ENCODE data around the gene OPCML. TPM values are rescaled to one million over a fixed set of nuclear protein-coding genes. Genes with fewer than 3 reads are reported as not detected.

The OPCML gene
- total and polyA plus RNA-seq, 2 donors (not counting 1 experiment from before 2014, with no cell fraction given): 0.99 to 2.8 TPM

DNA sequence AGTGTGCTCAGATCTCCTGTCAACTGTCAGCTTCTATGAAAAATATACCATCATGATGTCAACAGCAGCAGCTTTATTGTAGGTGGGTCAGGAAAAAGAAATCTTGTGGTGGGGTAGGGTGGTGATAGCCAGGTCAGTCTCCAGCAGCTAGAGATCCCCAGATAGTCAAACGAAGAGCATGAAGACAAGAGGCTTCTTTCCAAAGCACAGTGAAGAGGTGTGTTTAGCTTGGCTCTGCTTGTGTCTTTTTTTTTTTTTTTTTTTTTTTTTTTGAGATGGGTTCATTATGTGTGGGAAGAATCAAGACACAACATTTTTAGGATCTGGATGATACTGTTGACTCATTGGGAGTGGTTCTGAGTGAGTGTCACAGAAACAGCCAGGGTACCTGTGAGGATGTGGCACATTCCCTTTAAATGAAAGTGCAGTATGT is 1086.4 kb downstream of the OPCML start:
- Histone ChIP-seq H4K20me1 (ENCODE audit: control insufficient read depth, extremely low read depth, insufficient read depth, low read length) (no peaks in the 10 kb centered on the region), H3K4me3 (replicated peaks in 1 of 4; ENCODE audit: control extremely low read depth in 1 of 4, insufficient read depth in 1 of 4, low read depth in 3 of 4, low read length in 4 of 4) (no peak overlapping the region), H3K36me3 (ENCODE audit: control insufficient read depth, insufficient read depth, low read length) (no peaks in the 10 kb centered on the region), H3K4me1 (ENCODE audit: control insufficient read depth, extremely low read depth, insufficient read depth, low read length) (peaks cover 2% of the 10 kb centered on the region), H3K27me3 (ENCODE audit: control insufficient read depth, insufficient read depth, low read length) (no peaks in the 10 kb centered on the region), H3K9ac (ENCODE audit: insufficient read depth, low read length) (no peak overlapping the region), H3K27ac (ENCODE audit: insufficient read depth, low read length) (no peak overlapping the region), H2AFZ (ENCODE audit: low read length) (no peak overlapping the region), H3K9me3 (ENCODE audit: control insufficient read depth, insufficient read depth, low read depth, low read length) (no peaks in the 10 kb centered on the region), H3K4me2 (ENCODE audit: extremely low read depth, insufficient read depth, low read length) (no peak overlapping the region), H3K79me2 (ENCODE audit: control insufficient read depth, insufficient read depth, low read length) (no peaks in the 10 kb centered on the region)
- peak in 1 of 2 donors; percentile 67 for DNase-seq (ENCODE audit: low read depth in 2 of 2)
- TF ChIP-seq EZH2 (IDR thresholded peaks at IDR 0.05; ENCODE audit: low read length, missing control alignments): no peak
- no peak for TF ChIP-seq CTCF (conservative IDR thresholded peaks at IDR 0.05 in 1 of 2, IDR thresholded peaks at IDR 0.05 in 1 of 2; ENCODE audit: low read depth in 1 of 2, low read length in 2 of 2)

DNA sequence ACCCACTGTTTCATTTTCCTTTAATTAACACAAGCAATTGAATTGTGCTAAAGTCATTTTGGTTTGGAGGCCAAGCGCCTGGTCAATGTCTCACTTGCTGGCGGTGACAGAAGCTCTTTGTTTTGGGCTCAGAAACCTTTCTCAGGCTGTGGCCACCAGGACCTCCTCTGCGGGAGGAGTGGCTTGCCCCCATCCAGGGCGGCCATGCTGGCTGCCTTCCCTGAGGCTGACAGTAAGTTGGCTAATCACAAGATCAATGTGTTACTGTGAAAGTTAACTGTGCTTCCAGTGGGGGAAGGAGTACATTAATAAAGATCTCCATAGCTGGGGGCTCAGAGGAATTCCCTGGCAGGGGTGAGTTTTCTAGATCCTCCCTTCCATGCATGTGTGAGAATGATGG is 1087.4 kb downstream of the OPCML start:
- no peaks in the 10 kb centered on the region for H4K20me1 ChIP-seq (ENCODE audit: control insufficient read depth, extremely low read depth, insufficient read depth, low read length)
- H3K9ac ChIP-seq (ENCODE audit: insufficient read depth, low read length): no peak overlapping the region
- DNase-seq (ENCODE audit: low read depth in 2 of 2): peak in 1 of 2 donors; percentile 61
- no peaks in the 10 kb centered on the region for H3K27me3 ChIP-seq (ENCODE audit: control insufficient read depth, insufficient read depth, low read length)
- H3K9me3 ChIP-seq (ENCODE audit: control insufficient read depth, insufficient read depth, low read depth, low read length): no peaks in the 10 kb centered on the region
- no peak overlapping the region for H3K4me2 ChIP-seq (ENCODE audit: extremely low read depth, insufficient read depth, low read length)
- TF ChIP-seq EZH2 (IDR thresholded peaks at IDR 0.05; ENCODE audit: low read length, missing control alignments) (no peak), CTCF (conservative IDR thresholded peaks at IDR 0.05 in 1 of 2, IDR thresholded peaks at IDR 0.05 in 1 of 2; ENCODE audit: low read depth in 1 of 2, low read length in 2 of 2) (no peak)
- no peaks in the 10 kb centered on the region for H3K79me2 ChIP-seq (ENCODE audit: control insufficient read depth, insufficient read depth, low read length)
- no peak overlapping the region for H3K27ac ChIP-seq (ENCODE audit: insufficient read depth, low read length)
- no peaks in the 10 kb centered on the region for H3K36me3 ChIP-seq (ENCODE audit: control insufficient read depth, insufficient read depth, low read length)
- H3K4me3 ChIP-seq (replicated peaks in 1 of 4; ENCODE audit: control extremely low read depth in 1 of 4, insufficient read depth in 1 of 4, low read depth in 3 of 4, low read length in 4 of 4): no peak overlapping the region
- no peak overlapping the region for H2AFZ ChIP-seq (ENCODE audit: low read length)
- H3K4me1 ChIP-seq (ENCODE audit: control insufficient read depth, extremely low read depth, insufficient read depth, low read length): peaks cover 2% of the 10 kb centered on the region

- Histone ChIP-seq H3K4me1 (ENCODE audit: control insufficient read depth, extremely low read depth, insufficient read depth, low read length) (no peaks in the 10 kb centered on the region), H3K9ac (ENCODE audit: insufficient read depth, low read length) (no peak overlapping the region), H2AFZ (ENCODE audit: low read length) (no peak overlapping the region), H3K9me3 (ENCODE audit: control insufficient read depth, insufficient read depth, low read depth, low read length) (no peaks in the 10 kb centered on the region), H3K4me2 (ENCODE audit: extremely low read depth, insufficient read depth, low read length) (no peak overlapping the region), H3K27me3 (ENCODE audit: control insufficient read depth, insufficient read depth, low read length) (no peaks in the 10 kb centered on the region), H4K20me1 (ENCODE audit: control insufficient read depth, extremely low read depth, insufficient read depth, low read length) (no peaks in the 10 kb centered on the region), H3K79me2 (ENCODE audit: control insufficient read depth, insufficient read depth, low read length) (no peaks in the 10 kb centered on the region), H3K36me3 (ENCODE audit: control insufficient read depth, insufficient read depth, low read length) (no peaks in the 10 kb centered on the region), H3K4me3 (replicated peaks in 1 of 4; ENCODE audit: control extremely low read depth in 1 of 4, insufficient read depth in 1 of 4, low read depth in 3 of 4, low read length in 4 of 4) (no peak overlapping the region), H3K27ac (ENCODE audit: insufficient read depth, low read length) (no peak overlapping the region)
- DNase-seq (ENCODE audit: low read depth in 2 of 2): peak in 1 of 2 donors; percentile 51
- TF ChIP-seq EZH2 (IDR thresholded peaks at IDR 0.05; ENCODE audit: low read length, missing control alignments): no peak
These were observed 1092.5 kb downstream of the OPCML start for GRCh38 chr11:132439711-132440255.
